GM18868 (cell line): ENCODE measurements around the gene RUFY1.
"Not testable (repeated sequence)": the region's sequence is repeated elsewhere in the genome, so short reads cannot be mapped to it uniquely, and the experiment has no call there.

Source experiments
- ATAC-seq: cut with Tn5 transposase; IDR thresholded peaks from one replicate; pipeline ENCODE4 v1.9.1; 2021; ENCODE audit warnings: mild to moderate bottlenecking, moderate library complexity; ENCODE audit not compliant: unreplicated experiment

Gene RUFY1, protein sequence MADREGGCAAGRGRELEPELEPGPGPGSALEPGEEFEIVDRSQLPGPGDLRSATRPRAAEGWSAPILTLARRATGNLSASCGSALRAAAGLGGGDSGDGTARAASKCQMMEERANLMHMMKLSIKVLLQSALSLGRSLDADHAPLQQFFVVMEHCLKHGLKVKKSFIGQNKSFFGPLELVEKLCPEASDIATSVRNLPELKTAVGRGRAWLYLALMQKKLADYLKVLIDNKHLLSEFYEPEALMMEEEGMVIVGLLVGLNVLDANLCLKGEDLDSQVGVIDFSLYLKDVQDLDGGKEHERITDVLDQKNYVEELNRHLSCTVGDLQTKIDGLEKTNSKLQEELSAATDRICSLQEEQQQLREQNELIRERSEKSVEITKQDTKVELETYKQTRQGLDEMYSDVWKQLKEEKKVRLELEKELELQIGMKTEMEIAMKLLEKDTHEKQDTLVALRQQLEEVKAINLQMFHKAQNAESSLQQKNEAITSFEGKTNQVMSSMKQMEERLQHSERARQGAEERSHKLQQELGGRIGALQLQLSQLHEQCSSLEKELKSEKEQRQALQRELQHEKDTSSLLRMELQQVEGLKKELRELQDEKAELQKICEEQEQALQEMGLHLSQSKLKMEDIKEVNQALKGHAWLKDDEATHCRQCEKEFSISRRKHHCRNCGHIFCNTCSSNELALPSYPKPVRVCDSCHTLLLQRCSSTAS

DNA sequence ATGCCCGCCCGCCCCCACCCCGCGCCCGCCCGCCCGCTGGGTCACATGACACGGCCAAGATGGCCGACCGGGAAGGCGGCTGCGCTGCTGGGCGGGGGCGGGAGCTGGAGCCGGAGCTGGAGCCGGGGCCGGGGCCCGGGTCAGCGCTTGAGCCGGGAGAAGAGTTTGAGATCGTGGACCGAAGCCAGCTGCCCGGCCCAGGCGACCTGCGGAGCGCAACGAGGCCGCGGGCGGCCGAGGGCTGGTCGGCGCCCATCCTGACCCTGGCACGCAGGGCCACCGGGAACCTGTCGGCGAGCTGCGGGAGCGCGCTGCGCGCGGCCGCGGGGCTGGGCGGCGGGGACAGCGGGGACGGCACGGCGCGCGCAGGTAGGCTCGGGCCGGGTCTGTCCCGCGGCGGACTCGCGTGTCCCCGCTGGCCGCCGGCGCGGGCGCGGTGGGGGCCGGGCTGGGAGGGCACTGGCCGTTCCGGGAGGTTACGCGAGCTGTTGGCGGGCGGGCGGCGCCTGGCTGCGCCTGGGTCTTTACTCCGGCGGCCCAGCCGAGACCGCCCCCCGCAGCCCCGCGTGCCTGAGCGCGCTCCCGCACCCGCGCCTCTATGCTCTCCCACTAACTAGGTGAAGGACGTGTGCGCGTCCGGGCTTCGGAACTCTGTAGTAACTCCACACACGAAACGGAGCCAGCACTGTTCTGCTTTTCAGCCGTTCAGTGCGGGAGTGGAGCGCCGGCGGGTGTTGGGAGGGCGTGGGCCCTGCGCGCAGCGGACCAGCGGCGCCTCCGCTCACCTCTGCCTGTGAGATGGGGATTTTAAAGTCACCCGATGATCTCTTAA, at the start of gene RUFY1:
TSS of gene RUFY1 (plus strand) at position 44 of the 832 bp plus-strand sequence. CDS start at position 60, 16 bp downstream.
- ATAC-seq = peak; percentile 82

- ATAC-seq = not testable (repeated sequence)
Measured at GRCh38 chr5:179501997-179502396, 48.4 kb upstream of the RUFY1 start.

DNA sequence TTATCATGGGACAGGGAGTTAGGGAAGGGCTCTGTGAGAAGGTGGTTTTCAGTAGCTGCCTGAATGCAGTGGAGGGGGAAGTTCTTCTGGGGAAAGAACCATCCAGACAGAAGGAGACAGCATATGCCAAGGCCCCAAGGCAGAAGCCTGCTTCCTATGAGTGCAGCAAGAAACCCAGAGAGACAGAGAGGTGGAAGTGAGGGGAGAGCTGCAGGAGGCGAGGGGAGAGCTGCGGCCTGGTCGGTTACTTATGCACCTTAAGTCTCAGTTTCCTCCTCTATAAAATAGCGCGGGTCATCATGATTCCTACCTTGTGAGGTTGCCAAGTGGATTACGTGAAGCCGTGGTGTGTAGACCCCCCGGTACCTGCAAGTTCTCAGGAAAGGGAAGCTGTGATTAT, 47.9 kb upstream of the RUFY1 start:
- not testable (repeated sequence) for ATAC-seq

DNA sequence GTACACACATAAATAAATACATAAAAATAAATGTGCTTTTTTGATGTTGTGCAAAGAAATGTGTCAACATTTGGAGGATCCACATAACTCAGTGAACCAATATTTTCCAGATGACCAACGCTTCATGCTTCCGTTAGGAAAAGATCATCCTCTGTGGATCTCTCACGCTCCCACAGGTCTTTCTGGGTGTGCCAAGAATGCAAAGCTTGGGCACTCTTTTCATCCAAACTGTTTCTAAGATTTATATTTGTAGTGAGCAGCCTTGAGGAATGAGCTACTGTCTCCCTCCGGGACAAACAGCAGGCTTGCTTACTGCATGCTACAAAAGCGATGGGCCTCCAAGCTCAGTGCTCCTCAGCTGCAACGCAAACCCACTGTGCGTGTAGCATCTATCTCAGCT, 46.2 kb upstream of the RUFY1 start:
- ATAC-seq = no peak

DNA sequence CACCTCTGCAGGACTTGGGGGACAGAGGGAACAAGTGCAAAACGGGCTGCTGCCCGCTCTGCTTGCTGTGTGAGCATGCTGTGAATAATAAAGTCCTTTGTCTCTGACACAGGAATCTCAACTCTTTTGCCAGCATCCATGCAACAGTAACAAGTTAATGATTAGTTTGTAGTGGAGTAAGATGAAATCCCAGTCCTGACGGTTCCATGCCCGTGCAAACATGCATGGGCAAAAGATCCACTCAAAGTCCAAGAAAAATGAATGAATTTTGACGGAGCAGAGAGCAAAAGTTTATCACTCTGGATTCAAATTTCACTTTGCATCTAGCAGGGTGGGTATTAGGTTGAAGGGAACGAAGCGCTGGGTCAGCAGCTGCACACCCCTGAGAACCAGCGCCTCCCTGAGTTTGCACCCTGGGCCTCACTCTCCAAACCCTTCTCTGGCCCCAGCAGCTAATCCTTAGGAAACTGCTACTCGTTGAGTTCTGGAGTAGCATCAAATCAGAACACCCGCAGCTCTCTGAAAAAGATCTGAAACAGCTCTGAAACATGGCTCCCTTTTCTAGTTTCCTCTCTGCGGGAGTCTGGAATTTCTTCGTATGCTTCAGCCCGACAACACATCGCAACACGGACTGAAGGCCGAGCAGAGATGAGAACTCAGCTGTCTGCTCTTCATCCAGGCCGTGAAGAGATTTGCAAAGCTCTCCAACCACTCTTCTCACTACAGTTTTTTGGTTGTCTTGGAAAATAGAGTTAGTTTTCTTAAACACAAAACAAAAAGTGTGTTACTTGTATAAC, 45.6 kb upstream of the RUFY1 start:
- no peak for ATAC-seq

- ATAC-seq = no peak
Measured at GRCh38 chr5:179505636-179506261, 44.6 kb upstream of the RUFY1 start.

DNA sequence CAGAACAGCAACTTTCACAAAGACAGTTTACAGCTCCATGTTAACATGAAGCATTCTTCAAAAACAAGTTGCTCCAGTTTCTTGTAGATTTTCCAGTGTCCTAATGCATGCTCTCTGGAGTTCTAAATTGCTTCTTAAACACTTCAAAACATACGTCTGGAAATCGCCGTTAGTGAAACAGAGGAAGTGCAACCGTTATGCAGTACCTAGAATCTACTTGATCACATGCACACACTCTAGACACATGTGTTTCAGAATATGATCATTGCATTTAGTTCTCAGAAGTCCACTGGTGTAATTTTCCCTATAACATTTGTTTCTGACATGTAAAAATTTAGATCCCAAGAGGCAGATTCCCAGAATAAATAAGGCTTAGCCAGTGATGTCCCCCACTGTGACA, 41.1 kb upstream of the RUFY1 start:
- no peak for ATAC-seq

GRCh38 chr5:179509845-179510244, 40.5 kb upstream of the RUFY1 start:
- no peak for ATAC-seq

- ATAC-seq = no peak
Measured at GRCh38 chr5:179512452-179513000, 37.8 kb upstream of the RUFY1 start.

GRCh38 chr5:179515501-179515900, 34.9 kb upstream of the RUFY1 start:
- ATAC-seq = not testable (repeated sequence)

DNA sequence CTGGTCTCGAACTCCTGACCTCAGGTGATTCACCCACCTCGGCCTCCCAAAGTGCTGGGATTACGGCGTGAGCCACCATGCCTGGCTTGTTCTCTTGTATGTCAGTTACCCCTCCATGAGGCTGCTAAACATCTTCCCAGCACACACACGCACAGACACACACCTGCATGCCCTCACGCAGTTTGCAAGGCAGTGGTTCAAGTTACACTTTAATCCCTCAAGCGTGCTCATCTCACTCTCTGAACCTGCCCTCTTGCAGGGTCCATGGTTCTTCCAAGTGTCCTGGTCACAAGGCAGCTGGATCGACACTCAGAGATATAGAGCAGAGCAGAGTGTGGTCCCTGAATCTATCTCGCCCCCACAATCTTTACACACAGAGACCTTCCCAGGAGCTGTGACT, 34.1 kb upstream of the RUFY1 start:
- no peak for ATAC-seq

GRCh38 chr5:179517746-179518145, 32.6 kb upstream of the RUFY1 start:
- ATAC-seq = not testable (repeated sequence)

DNA sequence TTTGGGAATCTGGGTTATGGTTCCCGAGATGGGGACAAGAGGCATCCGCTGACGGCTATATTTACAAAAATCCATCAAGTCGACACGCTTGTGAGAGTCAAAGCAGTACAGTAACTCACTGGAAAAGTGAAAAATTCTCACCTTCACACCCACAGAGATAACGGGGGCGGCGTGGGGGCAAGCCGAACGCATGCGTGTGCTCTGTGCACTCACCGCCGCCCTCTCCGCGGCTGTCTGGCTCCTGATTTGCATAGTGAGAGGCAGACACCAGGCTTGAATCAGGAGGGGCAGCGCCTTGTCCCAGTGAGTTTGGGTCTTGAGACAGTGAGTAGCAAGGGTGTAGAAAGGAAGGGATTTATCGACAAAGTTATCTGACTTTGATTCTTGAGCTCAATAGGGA, 32.0 kb upstream of the RUFY1 start:
- peak; percentile 84 for ATAC-seq

GRCh38 chr5:179519416-179520070, 30.8 kb upstream of the RUFY1 start:
- not testable (repeated sequence) for ATAC-seq

DNA sequence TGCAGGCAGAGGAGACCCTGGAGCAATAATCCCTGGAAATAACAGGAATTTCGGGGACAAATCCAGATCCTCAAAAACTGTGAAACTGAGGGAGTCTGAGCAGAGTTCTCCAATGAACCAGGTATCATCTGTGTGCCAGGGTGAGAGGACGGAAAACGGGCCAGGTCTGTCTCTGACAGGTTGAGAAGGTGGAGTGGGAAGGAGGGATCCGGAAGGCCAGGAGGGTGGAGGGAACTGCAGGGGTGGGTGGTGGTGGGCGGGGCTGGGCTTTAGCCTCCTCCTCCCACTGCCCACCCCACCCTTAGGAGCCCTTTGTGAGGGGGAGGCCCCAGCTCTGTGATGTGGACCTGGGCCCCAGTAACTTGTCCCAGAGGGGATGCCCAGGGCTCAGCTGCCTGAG, 28.2 kb upstream of the RUFY1 start:
- not testable (repeated sequence) for ATAC-seq

DNA sequence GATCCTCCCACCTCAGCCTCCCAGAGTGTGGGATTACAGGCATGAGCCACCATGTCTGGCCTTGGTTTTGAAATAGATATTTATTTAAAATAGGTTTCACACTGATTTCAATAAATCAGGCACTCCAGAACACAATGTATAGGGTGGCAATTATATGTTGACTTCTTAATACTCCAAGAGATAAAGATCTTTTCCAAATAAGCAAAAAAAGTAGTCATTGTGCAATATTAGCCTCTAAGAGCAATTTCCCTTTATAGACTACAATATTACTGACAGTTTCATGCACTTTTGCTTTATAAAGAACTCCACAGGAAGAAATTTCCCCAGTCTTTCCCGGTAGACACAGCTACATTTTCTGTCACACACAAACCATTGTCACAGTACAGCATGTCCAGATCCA, 23.4 kb upstream of the RUFY1 start:
- no peak for ATAC-seq

- peak; percentile 67 for ATAC-seq
Measured at GRCh38 chr5:179530069-179530998, 20.0 kb upstream of the RUFY1 start.

- ATAC-seq = no peak
Measured at GRCh38 chr5:179533024-179533423, 17.3 kb upstream of the RUFY1 start.
